HG02763 (cell line): Measurements from ENCODE around the gene TIPARP.
"Not testable (repeated sequence)": the region's sequence is repeated elsewhere in the genome, so short reads cannot be mapped to it uniquely, and the experiment has no call there.

Source experiments
- ATAC-seq: cut with Tn5 transposase; IDR thresholded peaks from one replicate; pipeline ENCODE4 v1.9.1; 2021; ENCODE audit warnings: mild to moderate bottlenecking, moderate library complexity; ENCODE audit not compliant: unreplicated experiment

TIPARP gene

GRCh38 chr3:156644958-156645357 is 29.4 kb upstream of the TIPARP start:
- no peak for ATAC-seq

- ATAC-seq = no peak
Measured at GRCh38 chr3:156646958-156647357, 27.4 kb upstream of the TIPARP start.

GRCh38 chr3:156648086-156648485 is 26.3 kb upstream of the TIPARP start:
- ATAC-seq = no peak

- no peak for ATAC-seq
Measured at GRCh38 chr3:156649681-156650080, 24.7 kb upstream of the TIPARP start.

- ATAC-seq = not testable (repeated sequence)
Measured at GRCh38 chr3:156652661-156653060, 21.7 kb upstream of the TIPARP start.

- ATAC-seq = no peak
Measured at GRCh38 chr3:156654834-156655233, 19.6 kb upstream of the TIPARP start.

GRCh38 chr3:156655819-156656550 is 18.4 kb upstream of the TIPARP start:
- ATAC-seq = peak; percentile 54

GRCh38 chr3:156657440-156657839 is 16.9 kb upstream of the TIPARP start:
- ATAC-seq = no peak

GRCh38 chr3:156657862-156658731 is 16.3 kb upstream of the TIPARP start:
- no peak for ATAC-seq

- ATAC-seq = no peak
Measured at GRCh38 chr3:156658732-156659090, 15.7 kb upstream of the TIPARP start.

GRCh38 chr3:156659260-156659659 is 15.1 kb upstream of the TIPARP start:
- no peak for ATAC-seq

- ATAC-seq = no peak
Measured at GRCh38 chr3:156661155-156661554, 13.2 kb upstream of the TIPARP start.

GRCh38 chr3:156664011-156664830 is 10.2 kb upstream of the TIPARP start:
- ATAC-seq = no peak

- peak; percentile 77 for ATAC-seq
Measured at GRCh38 chr3:156664831-156665178, 9.6 kb upstream of the TIPARP start.

GRCh38 chr3:156665291-156665690 is 9.1 kb upstream of the TIPARP start:
- no peak for ATAC-seq

GRCh38 chr3:156666073-156666472 is 8.3 kb upstream of the TIPARP start:
- ATAC-seq = no peak

GRCh38 chr3:156668073-156668763 is 6.2 kb upstream of the TIPARP start:
- ATAC-seq = no peak

- no peak for ATAC-seq
Measured at GRCh38 chr3:156670077-156670476, 4.3 kb upstream of the TIPARP start.

- ATAC-seq = no peak
Measured at GRCh38 chr3:156670652-156671051, 3.7 kb upstream of the TIPARP start.

- no peak for ATAC-seq
Measured at GRCh38 chr3:156673732-156674045, 701 bp upstream of the TIPARP start.
